Spleen (tissue), 11 donors: ENCODE measurements around the gene PAX6. TPM values are rescaled to one million over a fixed set of nuclear protein-coding genes. Genes with fewer than 3 reads are reported as not detected.

Experiments used
- DNase-seq: peaks from one replicate; pipeline ENCODE4 v3.0.0-alpha.2; 2020
- H3K27ac ChIP-seq, 8 donors: fragments of 200-600 bp; sonication (generic) in 7 of 8; 1 replicate in 4 of 8; 2 replicates in 4 of 8; pipeline versions ENCODE4 v1.5.0 to v1.8.0; 2016 to 2021; ENCODE audit warnings: inconsistent platforms in 4 of 8, mild to moderate bottlenecking in 4 of 8, moderate library complexity in 1 of 8
- H3K27me3 ChIP-seq, 7 donors: fragments of 200-600 bp; sonication (generic) in 6 of 7; replicated peaks in 1 of 7; 1 replicate in 4 of 7; 2 replicates in 3 of 7; pipeline versions ENCODE4 v1.5.0 to v1.8.0; 2016 to 2021; ENCODE audit warnings: inconsistent platforms in 3 of 7, mild to moderate bottlenecking in 1 of 7
- H3K36me3 ChIP-seq, 6 donors: fragments of 200-600 bp; sonication (generic) in 5 of 6; 1 replicate in 4 of 6; 2 replicates in 2 of 6; pipeline versions ENCODE4 v1.5.0 to v1.8.0; 2016 to 2021; ENCODE audit warnings: inconsistent platforms in 2 of 6
- H3K4me1 ChIP-seq, 6 donors: fragments of 200-600 bp; sonication (generic) in 5 of 6; 1 replicate in 3 of 6; 2 replicates in 3 of 6; pipeline versions ENCODE4 v1.5.0 to v1.8.0; 2016 to 2021; ENCODE audit warnings: inconsistent platforms in 3 of 6
- H3K4me3 ChIP-seq, 8 donors: fragments of 200-600 bp; sonication (generic) in 7 of 8; 1 replicate in 4 of 8; 2 replicates in 4 of 8; pipeline versions ENCODE4 v1.5.0 to v1.8.0; 2016 to 2021; ENCODE audit warnings: inconsistent platforms in 4 of 8, mild to moderate bottlenecking in 4 of 8, moderate library complexity in 2 of 8
- H3K9me3 ChIP-seq, 8 donors: fragments of 200-600 bp; sonication (generic) in 7 of 8; 1 replicate in 4 of 8; 2 replicates in 4 of 8; pipeline versions ENCODE4 v1.5.0 to v1.8.0; 2016 to 2021; ENCODE audit warnings: inconsistent platforms in 4 of 8
- POLR2A ChIP-seq, 3 donors: fragments of 450-650 bp; IDR thresholded peaks; one replicate each; pipeline ENCODE4 v1.5.1; 2017; ENCODE audit warnings: antibody characterized with exemption in 3 of 3, mild to moderate bottlenecking in 1 of 3
- POLR2AphosphoS5 ChIP-seq, 3 donors: sonication (generic); formaldehyde crosslinking; IDR thresholded peaks; one replicate each; pipeline ENCODE4 v1.5.1; 2017; ENCODE audit warnings: antibody characterized with exemption in 3 of 3
- WGBS, 5 donors: extraction: QIAGEN DNeasy Blood & Tissue Kit in 3 of 5; methylation state at CpG; one replicate each; pipeline versions ENCODE4 v1.1.5 to v1.1.7; 2013 to 2018; 5-methylcytosine and 5-hydroxymethylcytosine counted together
- intact Hi-C: fragments of 100-400 bp; cut with DNase I; formaldehyde crosslinking; loops from one replicate; pipeline ENCODE4 v1.15.0; 2023; ENCODE audit warnings: low total_unique reads
- polyA plus RNA-seq, 3 donors: library from polyadenylated mRNA; stranded (reverse); fragments of 200-250 nt; gene quantifications; one replicate each; pipeline ENCODE4 v1.2.1, GENCODE V29; 2013
- total RNA-seq, 7 donors: library from RNA; depleted of rRNA in 3 of 7; stranded (reverse); fragments of >200 nt in 3 of 7; fragmentation: NEBNext Ultra II Directional in 4 of 7; extraction: Animal tissue kit (Norgen Biotek cat#: 25700) in 4 of 7; gene quantifications; one replicate each; pipeline versions ENCODE4 v1.1.0 to v1.2.1, GENCODE V29; 2016 to 2021
- TF ChIP-seq, protein P1 (sequence below), 11 experiments: fragments of 200-600 bp in 7 of 11; fragments of 450-650 bp in 4 of 11; sonication (generic) in 4 of 11; IDR thresholded peaks in 8 of 11; conservative IDR thresholded peaks in 3 of 11; 1 replicate in 7 of 11; 2 replicates in 4 of 11; pipeline versions ENCODE4 v1.4.0 to v1.8.0; 2016 to 2021; ENCODE audit warnings: antibody characterized with exemption in 11 of 11, inconsistent platforms in 4 of 11, mild to moderate bottlenecking in 1 of 11
- donor health status: healthy with polysubstance abuse.
- donor health status: DM: no; HTN: no; CAD: no; lungs with moderate emphysema.
- donor health status: DM: no; HTN: no; CAD: no.
- donor health status: Bipolar disorder and iron deficiency.
- donor health status: healthy.
- donor health status: DM: no; HTN: no; CAD: no.
- donor health status: DM: yes; HTN: yes; CAD: no.

Gene PAX6
- total and polyA plus RNA-seq, 10 donors = 0.02 to 0.05 TPM; not detected in 8

- H3K27ac ChIP-seq = no peak overlapping the region
- H3K36me3 ChIP-seq = no peaks in the 10 kb centered on the region
- intact Hi-C loops = no loop called here
- DNase-seq = peak; percentile 59
- H3K4me1 ChIP-seq = peaks cover 59 to 89% (median 74%) of the 10 kb centered on the region in 6 donors
- H3K4me3 ChIP-seq = peak overlapping the region; percentile 7 to 52 (median 30)
- peaks cover 0 to 19% (median 0%) of the 10 kb centered on the region in 8 donors for H3K9me3 ChIP-seq
- H3K27me3 ChIP-seq = peaks cover 27 to 100% (median 99%) of the 10 kb centered on the region in 7 donors
- TF ChIP-seq POLR2AphosphoS5 (IDR thresholded peaks at IDR 0.05) = peak in 1 of 3 donors; percentile 26
- TF ChIP-seq, protein P1, sequence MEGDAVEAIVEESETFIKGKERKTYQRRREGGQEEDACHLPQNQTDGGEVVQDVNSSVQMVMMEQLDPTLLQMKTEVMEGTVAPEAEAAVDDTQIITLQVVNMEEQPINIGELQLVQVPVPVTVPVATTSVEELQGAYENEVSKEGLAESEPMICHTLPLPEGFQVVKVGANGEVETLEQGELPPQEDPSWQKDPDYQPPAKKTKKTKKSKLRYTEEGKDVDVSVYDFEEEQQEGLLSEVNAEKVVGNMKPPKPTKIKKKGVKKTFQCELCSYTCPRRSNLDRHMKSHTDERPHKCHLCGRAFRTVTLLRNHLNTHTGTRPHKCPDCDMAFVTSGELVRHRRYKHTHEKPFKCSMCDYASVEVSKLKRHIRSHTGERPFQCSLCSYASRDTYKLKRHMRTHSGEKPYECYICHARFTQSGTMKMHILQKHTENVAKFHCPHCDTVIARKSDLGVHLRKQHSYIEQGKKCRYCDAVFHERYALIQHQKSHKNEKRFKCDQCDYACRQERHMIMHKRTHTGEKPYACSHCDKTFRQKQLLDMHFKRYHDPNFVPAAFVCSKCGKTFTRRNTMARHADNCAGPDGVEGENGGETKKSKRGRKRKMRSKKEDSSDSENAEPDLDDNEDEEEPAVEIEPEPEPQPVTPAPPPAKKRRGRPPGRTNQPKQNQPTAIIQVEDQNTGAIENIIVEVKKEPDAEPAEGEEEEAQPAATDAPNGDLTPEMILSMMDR (IDR thresholded peaks at IDR 0.05 in 8 of 11, conservative IDR thresholded peaks at IDR 0.05 in 3 of 11) = no peak
- WGBS, 5 donors = 2 to 5% (median 4%) methylated on average over 55 to 57 of the region's 57 CpGs
These were observed 4.8 kb upstream of the PAX6 start for GRCh38 chr11:31815711-31816467.

GRCh38 chr11:31814176-31814868 is 3.2 kb upstream of the PAX6 start:
- H3K4me1 ChIP-seq = peaks cover 66 to 93% (median 90%) of the 10 kb centered on the region in 6 donors
- H3K27ac ChIP-seq = no peak overlapping the region
- no peaks in the 10 kb centered on the region for H3K36me3 ChIP-seq
- DNase-seq = peak; percentile 67
- H3K27me3 ChIP-seq = peaks cover 24 to 100% (median 99%) of the 10 kb centered on the region in 7 donors
- peak overlapping the region in 6 of 8 donors; percentile 5 to 70 (median 41) for H3K4me3 ChIP-seq
- intact Hi-C loops = no loop called here
- WGBS, 5 donors = 3 to 6% (median 5%) methylated on average over 14 to 38 of the region's 38 CpGs
- TF ChIP-seq POLR2A (IDR thresholded peaks at IDR 0.05) (no peak), POLR2AphosphoS5 (IDR thresholded peaks at IDR 0.05) (no peak)
- TF ChIP-seq, protein P1 (IDR thresholded peaks at IDR 0.05 in 8 of 11, conservative IDR thresholded peaks at IDR 0.05 in 3 of 11) = no peak
- peaks cover 0 to 18% (median 0%) of the 10 kb centered on the region in 8 donors for H3K9me3 ChIP-seq

- Histone ChIP-seq H3K36me3 (no peaks in the 10 kb centered on the region), H3K4me1 (peaks cover 66 to 98% (median 93%) of the 10 kb centered on the region in 6 donors), H3K9me3 (peaks cover 0 to 18% (median 0%) of the 10 kb centered on the region in 8 donors), H3K27ac (no peak overlapping the region), H3K27me3 (peaks cover 24 to 100% (median 99%) of the 10 kb centered on the region in 7 donors), H3K4me3 (peak overlapping the region in 7 of 8 donors; percentile 38 to 70 (median 46))
- no peak for DNase-seq
- TF ChIP-seq POLR2AphosphoS5 (IDR thresholded peaks at IDR 0.05) (no peak), POLR2A (IDR thresholded peaks at IDR 0.05) (no peak)
- TF ChIP-seq, protein P1 (IDR thresholded peaks at IDR 0.05 in 8 of 11, conservative IDR thresholded peaks at IDR 0.05 in 3 of 11) = no peak
- 3 to 7% (median 5%) methylated on average over 29 to 35 of the region's 35 CpGs for WGBS, 5 donors
- intact Hi-C loops = no loop called here
These were observed 2.5 kb upstream of the PAX6 start for GRCh38 chr11:31813391-31814175.
